HEK293 (cell line): ENCODE results near the gene KRTAP10-7.
A peak's percentile ranks its signal among the peaks of the same experiment; 100 is the strongest.

Source experiments
- CTCF ChIA-PET: fragments of 350-600 bp; formaldehyde crosslinking; extraction: SDS; loops from one replicate; lab custom pipeline; 2021; ENCODE audit warnings: antibody characterized with exemption; lab: Yijun Ruan, JAX
- POLR2A ChIA-PET: fragments of 300-600 bp; formaldehyde crosslinking; extraction: SDS; loops from one replicate; lab custom pipeline; 2020; ENCODE audit warnings: antibody characterized with exemption, inconsistent platforms; lab: Yijun Ruan, JAX
- H3K27ac ChIP-seq: fragments of 200-500 bp; sonication (Bioruptor generic); 2 replicates; pipeline ENCODE4 v1.5.1; 2014; ENCODE audit warnings: low read depth, low read length, control low read depth, inconsistent platforms; ENCODE audit errors: extremely low read depth
- H3K36me3 ChIP-seq, 2 experiments: fragments of 200-500 bp in 1 of 2; sonication (Bioruptor generic) in 1 of 2; 1 replicate in 1 of 2; 2 replicates in 1 of 2; pipeline ENCODE4 v1.5.1; 2014 to 2017; ENCODE audit warnings: inconsistent platforms in 2 of 2, low read length in 2 of 2; ENCODE audit not compliant: control insufficient read depth in 2 of 2, insufficient read depth in 1 of 2
- H3K4me1 ChIP-seq: fragments of 200-500 bp; sonication (Bioruptor generic); 2 replicates; pipeline ENCODE4 v1.5.1; 2014; ENCODE audit warnings: mild to moderate bottlenecking, low read length, inconsistent platforms; ENCODE audit not compliant: control insufficient read depth, insufficient read depth
- H3K4me3 ChIP-seq: 2 replicates; pipeline ENCODE4 v1.5.1; 2011; ENCODE audit warnings: low read depth, mild to moderate bottlenecking, control low read depth, low read length, moderate library complexity
- H3K9me3 ChIP-seq: fragments of 200-500 bp; sonication (Bioruptor generic); 2 replicates; pipeline ENCODE4 v1.5.1; 2014; ENCODE audit warnings: low read depth, low read length, inconsistent platforms; ENCODE audit not compliant: control insufficient read depth, insufficient read depth
- BCL11A ChIP-seq: fragments of 450-650 bp; formaldehyde crosslinking; IDR thresholded peaks from 2 replicates; pipeline ENCODE4 v1.5.1; 2016; ENCODE audit warnings: low read depth, missing biosample characterization, missing genetic modification characterization
- GLI4 ChIP-seq: fragments of 450-650 bp; formaldehyde crosslinking; IDR thresholded peaks from 2 replicates; pipeline ENCODE4 v1.5.1; 2016; ENCODE audit warnings: missing biosample characterization, missing genetic modification characterization
- HOXA7 ChIP-seq: sonication (generic); formaldehyde crosslinking; IDR thresholded peaks from 2 replicates; pipeline ENCODE4 v1.8.1; 2022; ENCODE audit warnings: missing genetic modification reagents, borderline replicate concordance
- ZFHX2 ChIP-seq: fragments of 450-650 bp; formaldehyde crosslinking; conservative IDR thresholded peaks from 2 replicates; pipeline ENCODE4 v1.5.1; 2016; ENCODE audit warnings: missing biosample characterization, missing genetic modification characterization
- ZNF175 ChIP-seq: fragments of 450-650 bp; formaldehyde crosslinking; IDR thresholded peaks from 2 replicates; pipeline ENCODE4 v1.5.1; 2016; ENCODE audit warnings: missing biosample characterization, missing genetic modification characterization
- ZNF335 ChIP-seq: fragments of 450-650 bp; formaldehyde crosslinking; conservative IDR thresholded peaks from 2 replicates; pipeline ENCODE4 v1.5.1; 2016; ENCODE audit warnings: missing biosample characterization, missing genetic modification characterization
- ZNF473 ChIP-seq: fragments of 450-650 bp; formaldehyde crosslinking; IDR thresholded peaks from 2 replicates; pipeline ENCODE4 v1.5.1; 2017; ENCODE audit warnings: missing biosample characterization, missing genetic modification characterization
- ZNF664 ChIP-seq: fragments of 450-650 bp; formaldehyde crosslinking; IDR thresholded peaks from 2 replicates; pipeline ENCODE4 v1.5.1; 2016; ENCODE audit warnings: missing biosample characterization, missing genetic modification characterization
- ZNF670 ChIP-seq: fragments of 450-650 bp; formaldehyde crosslinking; IDR thresholded peaks from 2 replicates; pipeline ENCODE4 v1.5.1; 2016; ENCODE audit warnings: missing biosample characterization, missing genetic modification characterization, low read depth
- ZNF776 ChIP-seq: fragments of 450-650 bp; formaldehyde crosslinking; IDR thresholded peaks from 2 replicates; pipeline ENCODE4 v1.5.0; 2017; ENCODE audit warnings: missing biosample characterization, missing genetic modification characterization, borderline replicate concordance
- ZNF791 ChIP-seq: fragments of 450-650 bp; formaldehyde crosslinking; IDR thresholded peaks from 2 replicates; pipeline ENCODE4 v1.5.1; 2016; ENCODE audit warnings: missing biosample characterization, missing genetic modification characterization
- ZNF830 ChIP-seq: fragments of 450-650 bp; IDR thresholded peaks from 2 replicates; pipeline ENCODE4 v1.5.0; 2018; ENCODE audit warnings: missing biosample characterization, missing genetic modification characterization, low read depth, mild to moderate bottlenecking, moderate library complexity
- ZNF843 ChIP-seq: fragments of 450-650 bp; formaldehyde crosslinking; IDR thresholded peaks from 2 replicates; pipeline ENCODE4 v1.5.1; 2016; ENCODE audit warnings: missing biosample characterization, missing genetic modification characterization
- TF ChIP-seq, protein P1 (sequence below): fragments of 450-650 bp; formaldehyde crosslinking; IDR thresholded peaks from 2 replicates; pipeline ENCODE4 v1.5.1; 2016; ENCODE audit warnings: missing biosample characterization, missing genetic modification characterization
- TF ChIP-seq, protein P2 (sequence below): fragments of 450-650 bp; formaldehyde crosslinking; IDR thresholded peaks from 2 replicates; pipeline ENCODE4 v1.5.1; 2016; ENCODE audit warnings: missing biosample characterization, missing genetic modification characterization, borderline replicate concordance
- TF ChIP-seq, protein P3 (sequence below): fragments of 450-650 bp; formaldehyde crosslinking; IDR thresholded peaks from 2 replicates; pipeline ENCODE4 v1.5.1; 2017; ENCODE audit warnings: missing biosample characterization, mild to moderate bottlenecking, missing genetic modification characterization, moderate library complexity
- TF ChIP-seq, protein P4 (sequence below): fragments of 450-650 bp; formaldehyde crosslinking; IDR thresholded peaks from 2 replicates; pipeline ENCODE4; 2016; ENCODE audit warnings: missing biosample characterization, missing genetic modification characterization
- TF ChIP-seq, protein P5 (sequence below): sonication (generic); formaldehyde crosslinking; IDR thresholded peaks from 2 replicates; pipeline ENCODE4 v1.8.1; 2022; ENCODE audit warnings: mild to moderate bottlenecking, moderate library complexity, missing genetic modification reagents
- TF ChIP-seq, protein P6 (sequence below): fragments of 450-650 bp; formaldehyde crosslinking; optimal IDR thresholded peaks from 2 replicates; pipeline ENCODE3; 2016; ENCODE audit warnings: missing biosample characterization, mild to moderate bottlenecking, missing genetic modification characterization
- TF ChIP-seq, protein P7 (sequence below): fragments of 450-650 bp; formaldehyde crosslinking; IDR thresholded peaks from 2 replicates; pipeline ENCODE4 v1.5.1; 2016; ENCODE audit warnings: missing biosample characterization, missing genetic modification characterization

The KRTAP10-7 gene

DNA sequence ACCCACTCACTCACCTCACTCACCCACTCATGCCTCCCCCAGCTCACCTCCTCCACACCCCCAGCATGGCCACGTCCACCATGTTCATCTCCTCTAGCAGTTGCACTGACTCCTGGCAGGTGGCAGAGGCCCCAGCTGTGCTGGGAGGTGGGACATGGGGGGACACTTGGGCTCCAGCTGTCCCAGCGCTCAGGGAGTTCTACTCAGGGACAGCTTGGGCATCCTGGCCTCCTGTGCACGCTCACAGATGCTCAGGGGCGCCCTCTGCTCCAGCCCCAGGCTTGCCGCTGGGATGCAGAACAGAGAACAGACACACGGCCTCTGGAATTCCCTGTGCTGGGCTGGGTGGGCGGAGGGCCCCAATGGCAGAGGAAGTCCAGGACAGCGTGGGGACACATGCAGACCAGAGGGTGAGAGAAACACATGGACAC is 16.7 kb downstream of the KRTAP10-7 start:
- TF ChIP-seq ZFHX2 (tag by site-specific recombination) (peak; percentile 39), ZNF843 (tag by site-specific recombination) (no peak)
- CTCF ChIA-PET = interaction anchor here (0.6 kb wide), 1 partner anchor 314 kb away, joined by 5 read pairs; no protein-coding TSS in a partner anchor

DNA sequence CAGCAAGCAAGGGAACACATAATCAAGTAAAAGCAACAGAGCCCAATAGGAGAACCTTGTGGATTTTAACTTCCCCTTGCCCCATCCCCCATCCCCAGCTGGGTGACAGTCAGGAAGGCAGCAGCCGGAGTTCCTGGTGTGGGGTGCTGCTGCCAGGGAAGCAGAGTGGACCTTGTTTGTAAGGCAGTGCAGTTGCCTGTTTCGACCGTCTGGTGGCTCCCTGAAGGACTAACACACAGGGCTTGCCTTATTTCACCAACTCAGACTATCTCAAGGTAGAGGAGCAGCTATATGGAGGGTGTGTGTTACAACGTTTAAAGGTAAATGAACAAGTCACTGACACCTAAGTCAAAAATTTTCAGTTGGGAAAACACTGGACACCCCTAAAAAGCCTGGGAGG is 18.1 kb downstream of the KRTAP10-7 start:
- no peak for TF ChIP-seq HOXA7 (CRISPR knock-in tag)
- TF ChIP-seq BCL11A = no peak
- TF ChIP-seq, protein P1, sequence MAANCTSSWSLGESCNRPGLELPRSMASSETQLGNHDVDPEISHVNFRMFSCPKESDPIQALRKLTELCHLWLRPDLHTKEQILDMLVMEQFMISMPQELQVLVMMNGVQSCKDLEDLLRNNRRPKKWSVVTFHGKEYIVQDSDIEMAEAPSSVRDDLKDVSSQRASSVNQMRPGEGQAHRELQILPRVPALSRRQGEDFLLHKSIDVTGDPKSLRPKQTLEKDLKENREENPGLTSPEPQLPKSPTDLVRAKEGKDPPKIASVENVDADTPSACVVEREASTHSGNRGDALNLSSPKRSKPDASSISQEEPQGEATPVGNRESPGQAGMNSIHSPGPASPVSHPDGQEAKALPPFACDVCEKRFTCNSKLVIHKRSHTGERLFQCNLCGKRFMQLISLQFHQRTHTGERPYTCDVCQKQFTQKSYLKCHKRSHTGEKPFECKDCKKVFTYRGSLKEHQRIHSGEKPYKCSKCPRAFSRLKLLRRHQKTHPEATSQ (tag by site-specific recombination) = no peak
- TF ChIP-seq ZNF664 (tag by site-specific recombination) = no peak
- no peak for TF ChIP-seq ZNF670 (tag by site-specific recombination)
- no peak for TF ChIP-seq GLI4 (tag by site-specific recombination)
- no peak for TF ChIP-seq ZNF335 (tag by site-specific recombination)
- TF ChIP-seq, protein P2, sequence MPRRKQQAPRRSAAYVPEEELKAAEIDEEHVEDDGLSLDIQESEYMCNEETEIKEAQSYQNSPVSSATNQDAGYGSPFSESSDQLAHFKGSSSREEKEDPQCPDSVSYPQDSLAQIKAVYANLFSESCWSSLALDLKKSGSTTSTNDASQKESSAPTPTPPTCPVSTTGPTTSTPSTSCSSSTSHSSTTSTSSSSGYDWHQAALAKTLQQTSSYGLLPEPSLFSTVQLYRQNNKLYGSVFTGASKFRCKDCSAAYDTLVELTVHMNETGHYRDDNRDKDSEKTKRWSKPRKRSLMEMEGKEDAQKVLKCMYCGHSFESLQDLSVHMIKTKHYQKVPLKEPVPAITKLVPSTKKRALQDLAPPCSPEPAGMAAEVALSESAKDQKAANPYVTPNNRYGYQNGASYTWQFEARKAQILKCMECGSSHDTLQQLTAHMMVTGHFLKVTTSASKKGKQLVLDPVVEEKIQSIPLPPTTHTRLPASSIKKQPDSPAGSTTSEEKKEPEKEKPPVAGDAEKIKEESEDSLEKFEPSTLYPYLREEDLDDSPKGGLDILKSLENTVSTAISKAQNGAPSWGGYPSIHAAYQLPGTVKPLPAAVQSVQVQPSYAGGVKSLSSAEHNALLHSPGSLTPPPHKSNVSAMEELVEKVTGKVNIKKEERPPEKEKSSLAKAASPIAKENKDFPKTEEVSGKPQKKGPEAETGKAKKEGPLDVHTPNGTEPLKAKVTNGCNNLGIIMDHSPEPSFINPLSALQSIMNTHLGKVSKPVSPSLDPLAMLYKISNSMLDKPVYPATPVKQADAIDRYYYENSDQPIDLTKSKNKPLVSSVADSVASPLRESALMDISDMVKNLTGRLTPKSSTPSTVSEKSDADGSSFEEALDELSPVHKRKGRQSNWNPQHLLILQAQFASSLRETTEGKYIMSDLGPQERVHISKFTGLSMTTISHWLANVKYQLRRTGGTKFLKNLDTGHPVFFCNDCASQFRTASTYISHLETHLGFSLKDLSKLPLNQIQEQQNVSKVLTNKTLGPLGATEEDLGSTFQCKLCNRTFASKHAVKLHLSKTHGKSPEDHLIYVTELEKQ = no peak
- no peak for TF ChIP-seq ZNF473 (tag by site-specific recombination)
- TF ChIP-seq, protein P3, sequence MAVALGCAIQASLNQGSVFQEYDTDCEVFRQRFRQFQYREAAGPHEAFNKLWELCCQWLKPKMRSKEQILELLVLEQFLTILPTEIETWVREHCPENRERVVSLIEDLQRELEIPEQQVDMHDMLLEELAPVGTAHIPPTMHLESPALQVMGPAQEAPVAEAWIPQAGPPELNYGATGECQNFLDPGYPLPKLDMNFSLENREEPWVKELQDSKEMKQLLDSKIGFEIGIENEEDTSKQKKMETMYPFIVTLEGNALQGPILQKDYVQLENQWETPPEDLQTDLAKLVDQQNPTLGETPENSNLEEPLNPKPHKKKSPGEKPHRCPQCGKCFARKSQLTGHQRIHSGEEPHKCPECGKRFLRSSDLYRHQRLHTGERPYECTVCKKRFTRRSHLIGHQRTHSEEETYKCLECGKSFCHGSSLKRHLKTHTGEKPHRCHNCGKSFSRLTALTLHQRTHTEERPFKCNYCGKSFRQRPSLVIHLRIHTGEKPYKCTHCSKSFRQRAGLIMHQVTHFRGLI (tag by site-specific recombination) = no peak
- no peak for TF ChIP-seq ZNF791 (tag by site-specific recombination)
- H3K4me1 ChIP-seq = no peaks in the 10 kb centered on the region
- POLR2A ChIA-PET = no interaction called here
- H3K4me3 ChIP-seq = no peak overlapping the region
- H3K27ac ChIP-seq = no peak overlapping the region
- no peaks in the 10 kb centered on the region for H3K9me3 ChIP-seq
- H3K36me3 ChIP-seq = no peaks in the 10 kb centered on the region
- CTCF ChIA-PET = interaction anchor here (0.6 kb wide), 1 partner anchor 683 kb away, joined by 3 read pairs; no protein-coding TSS in a partner anchor

More for the DNA sequence above, 16.7 kb downstream of the KRTAP10-7 start:
- no peak overlapping the region for H3K4me3 ChIP-seq
- no peaks in the 10 kb centered on the region for H3K9me3 ChIP-seq
- H3K27ac ChIP-seq = no peak overlapping the region
- no peaks in the 10 kb centered on the region for H3K36me3 ChIP-seq
- H3K4me1 ChIP-seq = no peaks in the 10 kb centered on the region
- POLR2A ChIA-PET = no interaction called here

DNA sequence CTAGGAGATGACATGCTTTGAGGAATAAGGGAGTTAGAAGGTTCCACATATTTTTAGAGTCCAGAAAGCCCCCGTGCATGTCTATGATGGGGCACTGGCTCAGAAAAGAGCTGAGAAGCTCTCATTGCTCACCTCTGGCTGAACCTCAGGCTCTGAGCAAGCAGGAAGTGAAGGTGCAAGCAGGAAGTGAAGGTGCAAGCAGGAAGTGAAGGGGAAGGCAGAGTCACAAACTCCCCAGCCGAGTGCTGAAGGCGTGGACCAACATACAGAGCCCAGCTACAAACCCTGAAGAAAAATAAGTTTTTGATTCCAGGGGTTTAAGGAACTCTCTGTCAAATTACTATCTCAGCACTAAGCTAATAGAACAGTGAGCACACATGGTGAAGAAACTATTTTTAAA is 18.5 kb downstream of the KRTAP10-7 start:
- no peaks in the 10 kb centered on the region for H3K36me3 ChIP-seq
- CTCF ChIA-PET = interaction anchor here (0.6 kb wide), 1 partner anchor 682 kb away, joined by 3 read pairs; no protein-coding TSS in a partner anchor
- no peaks in the 10 kb centered on the region for H3K4me1 ChIP-seq
- POLR2A ChIA-PET = no interaction called here
- H3K4me3 ChIP-seq = no peak overlapping the region
- H3K9me3 ChIP-seq = no peaks in the 10 kb centered on the region
- H3K27ac ChIP-seq = no peak overlapping the region
- TF ChIP-seq, protein P4, sequence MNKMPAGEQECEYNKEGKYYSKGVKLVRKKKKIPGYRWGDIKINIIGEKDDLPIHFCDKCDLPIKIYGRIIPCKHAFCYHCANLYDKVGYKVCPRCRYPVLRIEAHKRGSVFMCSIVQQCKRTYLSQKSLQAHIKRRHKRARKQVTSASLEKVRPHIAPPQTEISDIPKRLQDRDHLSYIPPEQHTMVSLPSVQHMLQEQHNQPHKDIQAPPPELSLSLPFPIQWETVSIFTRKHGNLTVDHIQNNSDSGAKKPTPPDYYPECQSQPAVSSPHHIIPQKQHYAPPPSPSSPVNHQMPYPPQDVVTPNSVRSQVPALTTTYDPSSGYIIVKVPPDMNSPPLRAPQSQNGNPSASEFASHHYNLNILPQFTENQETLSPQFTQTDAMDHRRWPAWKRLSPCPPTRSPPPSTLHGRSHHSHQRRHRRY (tag by site-specific recombination) = no peak
- no peak for TF ChIP-seq ZNF776 (tag by site-specific recombination)
- TF ChIP-seq, protein P5, sequence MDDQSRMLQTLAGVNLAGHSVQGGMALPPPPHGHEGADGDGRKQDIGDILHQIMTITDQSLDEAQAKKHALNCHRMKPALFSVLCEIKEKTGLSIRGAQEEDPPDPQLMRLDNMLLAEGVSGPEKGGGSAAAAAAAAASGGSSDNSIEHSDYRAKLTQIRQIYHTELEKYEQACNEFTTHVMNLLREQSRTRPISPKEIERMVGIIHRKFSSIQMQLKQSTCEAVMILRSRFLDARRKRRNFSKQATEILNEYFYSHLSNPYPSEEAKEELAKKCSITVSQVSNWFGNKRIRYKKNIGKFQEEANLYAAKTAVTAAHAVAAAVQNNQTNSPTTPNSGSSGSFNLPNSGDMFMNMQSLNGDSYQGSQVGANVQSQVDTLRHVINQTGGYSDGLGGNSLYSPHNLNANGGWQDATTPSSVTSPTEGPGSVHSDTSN = no peak
- TF ChIP-seq, protein P6, sequence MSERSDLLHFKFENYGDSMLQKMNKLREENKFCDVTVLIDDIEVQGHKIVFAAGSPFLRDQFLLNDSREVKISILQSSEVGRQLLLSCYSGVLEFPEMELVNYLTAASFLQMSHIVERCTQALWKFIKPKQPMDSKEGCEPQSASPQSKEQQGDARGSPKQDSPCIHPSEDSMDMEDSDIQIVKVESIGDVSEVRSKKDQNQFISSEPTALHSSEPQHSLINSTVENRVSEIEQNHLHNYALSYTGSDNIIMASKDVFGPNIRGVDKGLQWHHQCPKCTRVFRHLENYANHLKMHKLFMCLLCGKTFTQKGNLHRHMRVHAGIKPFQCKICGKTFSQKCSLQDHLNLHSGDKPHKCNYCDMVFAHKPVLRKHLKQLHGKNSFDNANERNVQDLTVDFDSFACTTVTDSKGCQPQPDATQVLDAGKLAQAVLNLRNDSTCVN (tag by site-specific recombination) = no peak
- TF ChIP-seq, protein P7, sequence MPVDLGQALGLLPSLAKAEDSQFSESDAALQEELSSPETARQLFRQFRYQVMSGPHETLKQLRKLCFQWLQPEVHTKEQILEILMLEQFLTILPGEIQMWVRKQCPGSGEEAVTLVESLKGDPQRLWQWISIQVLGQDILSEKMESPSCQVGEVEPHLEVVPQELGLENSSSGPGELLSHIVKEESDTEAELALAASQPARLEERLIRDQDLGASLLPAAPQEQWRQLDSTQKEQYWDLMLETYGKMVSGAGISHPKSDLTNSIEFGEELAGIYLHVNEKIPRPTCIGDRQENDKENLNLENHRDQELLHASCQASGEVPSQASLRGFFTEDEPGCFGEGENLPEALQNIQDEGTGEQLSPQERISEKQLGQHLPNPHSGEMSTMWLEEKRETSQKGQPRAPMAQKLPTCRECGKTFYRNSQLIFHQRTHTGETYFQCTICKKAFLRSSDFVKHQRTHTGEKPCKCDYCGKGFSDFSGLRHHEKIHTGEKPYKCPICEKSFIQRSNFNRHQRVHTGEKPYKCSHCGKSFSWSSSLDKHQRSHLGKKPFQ (tag by site-specific recombination) = no peak
- no peak for TF ChIP-seq ZNF830 (tag by site-specific recombination)
- TF ChIP-seq ZNF175 (tag by site-specific recombination) = no peak
- TF ChIP-seq ZNF664 (tag by site-specific recombination) = no peak
